ENCODE measurements around the gene TANC2. TPM values are rescaled to one million over a fixed set of nuclear protein-coding genes. Genes with fewer than 3 reads are reported as not detected.

Gene TANC2
- total and polyA plus RNA-seq, 4 donors = 50.8 to 118 (median 71.3) TPM

DNA sequence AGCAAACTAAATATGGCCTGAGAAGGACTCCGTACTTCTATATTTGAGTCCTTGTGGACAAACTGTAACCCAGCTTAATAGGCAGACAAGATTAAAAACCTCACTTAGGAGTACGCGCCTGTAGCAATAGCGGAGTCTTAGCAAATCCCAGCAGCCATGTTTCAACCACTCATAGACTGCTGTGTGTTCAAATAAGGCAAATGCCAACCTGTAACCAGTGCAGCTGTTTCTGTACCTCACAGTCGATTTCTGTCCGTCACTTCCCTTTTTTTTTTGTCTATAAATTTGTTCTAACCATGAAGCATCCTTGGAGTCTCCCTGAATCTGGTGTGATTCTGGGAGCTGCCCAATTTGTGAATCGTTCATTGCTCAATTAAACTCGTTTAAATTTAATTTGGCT, 30.2 kb downstream of the TANC2 start:
- WGBS (ENCODE audit: insufficient coverage) = 100% methylated on average over 4 of the region's 8 CpGs
- Histone ChIP-seq H3K27me3 (ENCODE audit: control insufficient read depth, insufficient read depth, low read length) (no peaks in the 10 kb centered on the region), H3K4me3 (ENCODE audit: low read depth, low read length) (no peak overlapping the region), H3K36me3 (ENCODE audit: control insufficient read depth, insufficient read depth, low read length) (no peaks in the 10 kb centered on the region), H3K27ac (ENCODE audit: low read depth, low read length) (no peak overlapping the region), H3K9me3 (ENCODE audit: control insufficient read depth, insufficient read depth, low read length) (no peaks in the 10 kb centered on the region), H3K4me1 (ENCODE audit: control insufficient read depth, insufficient read depth, low read length) (no peaks in the 10 kb centered on the region)
- DNase-seq (ENCODE audit: low read depth in 4 of 6, low spot score in 6 of 6) = no peak

DNA sequence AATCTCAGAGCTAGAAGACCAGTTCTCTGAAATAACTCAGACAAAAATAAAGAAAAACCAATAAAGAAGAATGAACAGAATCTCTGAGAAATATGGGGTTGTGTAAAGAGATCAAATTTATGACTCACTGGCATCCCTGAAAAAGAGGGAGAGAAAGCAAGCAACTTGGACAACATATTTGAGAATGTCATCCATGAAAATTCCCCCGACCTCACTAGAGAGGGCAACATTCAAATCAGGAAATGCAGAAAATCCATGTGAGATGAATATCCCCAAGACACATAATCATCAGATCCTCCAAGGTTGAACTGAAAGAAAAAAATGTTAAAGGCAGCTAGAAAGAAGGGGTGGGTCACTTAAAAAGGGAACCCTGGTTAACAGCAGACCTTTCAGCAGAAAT, 32.1 kb downstream of the TANC2 start:
- H3K9me3 ChIP-seq (ENCODE audit: control insufficient read depth, insufficient read depth, low read length) = no peaks in the 10 kb centered on the region
- no CpG with 5 or more reads among the region's 1 CpG for WGBS (ENCODE audit: insufficient coverage)
- no peak overlapping the region for H3K27ac ChIP-seq (ENCODE audit: low read depth, low read length)
- no peak overlapping the region for H3K4me3 ChIP-seq (ENCODE audit: low read depth, low read length)
- no peaks in the 10 kb centered on the region for H3K4me1 ChIP-seq (ENCODE audit: control insufficient read depth, insufficient read depth, low read length)
- H3K27me3 ChIP-seq (ENCODE audit: control insufficient read depth, insufficient read depth, low read length) = no peaks in the 10 kb centered on the region
- H3K36me3 ChIP-seq (ENCODE audit: control insufficient read depth, insufficient read depth, low read length) = no peaks in the 10 kb centered on the region
- DNase-seq (ENCODE audit: low read depth in 4 of 6, low spot score in 6 of 6) = no peak

DNA sequence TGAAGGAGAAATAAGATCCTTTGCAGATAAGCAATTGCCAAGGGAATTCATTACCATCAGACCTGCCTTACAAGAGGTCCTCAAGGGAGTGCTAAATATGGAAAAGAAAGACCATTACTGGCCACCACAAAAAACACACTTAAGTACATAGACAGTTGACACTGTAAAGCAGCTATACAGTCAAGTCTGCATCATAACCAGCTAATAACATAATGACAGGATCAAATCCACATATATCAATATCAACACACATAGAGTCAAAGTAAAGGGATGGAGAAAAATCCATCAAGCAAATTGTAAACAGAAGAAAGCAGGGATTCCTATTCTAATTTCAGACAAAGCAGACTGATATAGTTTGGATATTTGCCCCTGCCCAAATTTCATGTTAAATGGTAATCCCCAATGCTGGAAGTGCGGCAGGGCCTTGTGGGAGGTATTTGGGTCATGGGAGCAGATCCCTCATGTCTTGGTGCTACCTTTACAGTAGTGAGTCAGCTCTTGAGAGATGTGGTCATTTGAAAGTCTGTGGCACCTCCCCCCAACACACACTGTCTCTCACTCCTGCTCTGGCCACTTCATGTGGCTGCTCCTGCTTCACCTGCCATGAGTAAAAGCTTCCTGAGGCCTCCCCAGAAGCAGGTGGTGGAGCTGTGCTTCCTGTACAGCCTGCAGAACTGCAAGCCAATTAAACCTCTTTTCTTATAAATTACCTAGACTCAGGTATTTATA, 32.8 kb downstream of the TANC2 start:
- no peaks in the 10 kb centered on the region for H3K4me1 ChIP-seq (ENCODE audit: control insufficient read depth, insufficient read depth, low read length)
- WGBS (ENCODE audit: insufficient coverage) = no CpG with 5 or more reads among the region's 1 CpG
- no peak overlapping the region for H3K27ac ChIP-seq (ENCODE audit: low read depth, low read length)
- H3K36me3 ChIP-seq (ENCODE audit: control insufficient read depth, insufficient read depth, low read length) = no peaks in the 10 kb centered on the region
- DNase-seq (ENCODE audit: low read depth in 4 of 6, low spot score in 6 of 6) = no peak
- H3K27me3 ChIP-seq (ENCODE audit: control insufficient read depth, insufficient read depth, low read length) = no peaks in the 10 kb centered on the region
- no peak overlapping the region for H3K4me3 ChIP-seq (ENCODE audit: low read depth, low read length)
- H3K9me3 ChIP-seq (ENCODE audit: control insufficient read depth, insufficient read depth, low read length) = no peaks in the 10 kb centered on the region

DNA sequence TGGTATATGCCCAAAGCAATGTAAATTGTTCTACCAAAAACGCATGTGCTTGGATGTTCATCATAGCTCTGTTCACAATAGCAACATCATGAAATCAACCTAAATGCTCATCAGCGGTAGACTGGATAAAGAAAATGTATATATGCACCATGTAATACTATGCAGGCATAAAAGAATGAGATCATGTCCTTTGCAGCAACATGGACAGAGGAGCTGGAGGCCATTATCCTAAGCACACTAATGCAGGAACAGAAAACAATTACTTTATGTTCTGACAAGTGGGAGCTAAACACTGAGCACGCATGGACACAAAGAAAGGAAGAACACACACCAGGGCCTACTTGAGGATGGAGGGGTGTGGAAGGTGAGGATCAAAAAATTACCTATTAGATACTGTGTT, 33.7 kb downstream of the TANC2 start:
- no peaks in the 10 kb centered on the region for H3K4me1 ChIP-seq (ENCODE audit: control insufficient read depth, insufficient read depth, low read length)
- no CpG with 5 or more reads among the region's 3 CpGs for WGBS (ENCODE audit: insufficient coverage)
- no peak for DNase-seq (ENCODE audit: low read depth in 4 of 6, low spot score in 6 of 6)
- H3K27ac ChIP-seq (ENCODE audit: low read depth, low read length) = no peak overlapping the region
- no peaks in the 10 kb centered on the region for H3K27me3 ChIP-seq (ENCODE audit: control insufficient read depth, insufficient read depth, low read length)
- H3K36me3 ChIP-seq (ENCODE audit: control insufficient read depth, insufficient read depth, low read length) = no peaks in the 10 kb centered on the region
- H3K4me3 ChIP-seq (ENCODE audit: low read depth, low read length) = no peak overlapping the region
- no peaks in the 10 kb centered on the region for H3K9me3 ChIP-seq (ENCODE audit: control insufficient read depth, insufficient read depth, low read length)

DNA sequence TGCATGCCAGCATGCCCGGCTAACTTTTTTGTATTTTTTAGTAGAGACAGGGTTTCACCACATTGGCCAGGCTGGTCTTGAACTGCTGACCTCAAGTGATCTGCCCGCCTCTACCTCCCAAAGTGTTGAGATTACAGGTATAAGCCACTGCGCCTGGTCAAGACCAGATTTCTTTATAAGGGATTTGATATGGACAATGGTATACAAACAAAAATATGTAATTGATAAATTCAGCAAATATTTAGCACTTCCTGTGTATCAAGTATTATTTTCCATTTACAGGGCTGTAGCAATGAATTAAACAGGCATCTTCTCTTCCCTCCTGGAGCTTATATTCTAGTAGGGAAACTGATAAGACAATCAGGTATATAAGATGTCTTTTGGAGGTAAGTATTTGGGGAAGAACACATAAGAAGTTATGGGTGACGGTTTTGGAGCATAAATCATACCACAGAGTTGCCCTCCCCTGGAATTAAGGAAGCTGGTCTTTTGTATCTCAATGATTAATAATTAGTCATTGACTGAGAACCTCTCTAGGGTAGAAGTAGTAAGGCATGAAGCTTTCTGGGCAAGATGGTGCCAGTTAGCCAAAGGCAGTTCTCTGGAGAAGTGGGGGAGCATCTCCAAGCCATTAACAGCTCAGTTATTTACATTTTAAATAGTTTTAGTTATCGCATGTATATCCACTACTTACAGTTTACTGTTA, 35.8 kb downstream of the TANC2 start:
- Histone ChIP-seq H3K4me1 (ENCODE audit: control insufficient read depth, insufficient read depth, low read length) (no peaks in the 10 kb centered on the region), H3K36me3 (ENCODE audit: control insufficient read depth, insufficient read depth, low read length) (no peaks in the 10 kb centered on the region)
- 89% methylated on average over 1 of the region's 5 CpGs for WGBS (ENCODE audit: insufficient coverage)

DNA sequence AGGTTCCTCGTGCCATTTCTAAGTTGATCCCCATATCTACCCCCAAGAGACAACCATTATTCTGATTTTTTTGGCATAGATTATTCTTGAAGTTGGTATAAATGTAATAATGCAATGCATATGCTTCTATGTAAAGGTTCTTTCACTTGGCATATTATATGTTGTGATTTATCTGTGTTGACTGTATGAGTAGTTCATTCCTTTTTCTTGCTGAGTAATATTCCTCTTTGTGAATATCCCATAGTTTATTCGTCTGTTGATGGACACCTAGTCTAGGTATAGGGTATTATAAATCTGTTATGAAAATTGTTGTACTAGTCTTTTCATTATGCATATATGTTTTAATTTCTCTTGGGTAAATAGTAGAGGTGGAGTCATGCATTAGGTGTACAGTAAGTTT, 36.6 kb downstream of the TANC2 start:
- Histone ChIP-seq H3K4me1 (ENCODE audit: control insufficient read depth, insufficient read depth, low read length) (no peaks in the 10 kb centered on the region), H3K27ac (ENCODE audit: low read depth, low read length) (no peak overlapping the region), H3K9me3 (ENCODE audit: control insufficient read depth, insufficient read depth, low read length) (no peaks in the 10 kb centered on the region), H3K27me3 (ENCODE audit: control insufficient read depth, insufficient read depth, low read length) (no peaks in the 10 kb centered on the region), H3K36me3 (ENCODE audit: control insufficient read depth, insufficient read depth, low read length) (no peaks in the 10 kb centered on the region), H3K4me3 (ENCODE audit: low read depth, low read length) (no peak overlapping the region)
- WGBS (ENCODE audit: insufficient coverage) = no CpG with 5 or more reads among the region's 2 CpGs
- no peak for DNase-seq (ENCODE audit: low read depth in 4 of 6, low spot score in 6 of 6)

More for the DNA sequence above, 35.8 kb downstream of the TANC2 start:
- Histone ChIP-seq H3K9me3 (ENCODE audit: control insufficient read depth, insufficient read depth, low read length) (no peaks in the 10 kb centered on the region), H3K27ac (ENCODE audit: low read depth, low read length) (no peak overlapping the region), H3K4me3 (ENCODE audit: low read depth, low read length) (no peak overlapping the region), H3K27me3 (ENCODE audit: control insufficient read depth, insufficient read depth, low read length) (no peaks in the 10 kb centered on the region)
- DNase-seq (ENCODE audit: low read depth in 4 of 6, low spot score in 6 of 6) = no peak

DNA sequence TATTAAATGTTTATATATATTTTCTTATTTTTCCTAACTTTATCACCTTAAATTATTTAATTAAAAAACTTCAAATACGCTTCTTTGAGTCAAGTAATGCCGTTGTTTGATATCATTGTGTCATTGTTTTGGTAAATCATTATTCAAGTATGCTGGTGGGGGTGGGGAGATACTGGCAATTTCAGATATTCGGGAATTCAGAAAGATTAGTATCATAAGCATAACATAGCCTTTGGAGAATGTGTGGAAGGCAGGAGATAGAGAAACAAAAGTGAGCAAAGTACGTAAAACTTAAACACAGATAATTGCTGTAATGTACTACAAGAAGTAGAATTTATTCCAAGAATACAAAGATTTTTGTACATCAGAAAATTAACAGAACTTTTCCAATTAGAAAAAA, 49.8 kb downstream of the TANC2 start:
- WGBS (ENCODE audit: insufficient coverage) = no CpG with 5 or more reads among the region's 4 CpGs
- no peak overlapping the region for H3K4me3 ChIP-seq (ENCODE audit: low read depth, low read length)
- H3K27me3 ChIP-seq (ENCODE audit: control insufficient read depth, insufficient read depth, low read length) = no peaks in the 10 kb centered on the region

More for the DNA sequence above, 49.8 kb downstream of the TANC2 start:
- no peaks in the 10 kb centered on the region for H3K9me3 ChIP-seq (ENCODE audit: control insufficient read depth, insufficient read depth, low read length)
- no peaks in the 10 kb centered on the region for H3K36me3 ChIP-seq (ENCODE audit: control insufficient read depth, insufficient read depth, low read length)
- no peak overlapping the region for H3K27ac ChIP-seq (ENCODE audit: low read depth, low read length)
- no peaks in the 10 kb centered on the region for H3K4me1 ChIP-seq (ENCODE audit: control insufficient read depth, insufficient read depth, low read length)
- no peak for DNase-seq (ENCODE audit: low read depth in 4 of 6, low spot score in 6 of 6)

Small RNA genes lying within 50 kb of the gene (small RNA-seq; reads per million reads assigned to genes)
- gene MIR633 (ENCODE audit: low replicate concordance) = not detected

Other genes with a start within 250 kb of the TANC2 start
- gene MARCHF10, start 157.9 kb upstream of the TANC2 start, total RNA-seq = 1 to 10 TPM in 1 of 2 donors, under 1 TPM in 1; 0.59 to 2.5 TPM
- gene MARCHF10, start 157.9 kb upstream of the TANC2 start, polyA plus RNA-seq (ENCODE audit: insufficient read length in 2 of 2) = 1 to 10 TPM; 2.8 to 3.6 TPM

Data from spinal cord (tissue), 10 donors.